Transverse colon (tissue), 4 donors: ENCODE data around the gene CAMTA1.

Source experiments
- EP300 ChIP-seq: sonication (generic); formaldehyde crosslinking; IDR thresholded peaks from one replicate; pipeline ENCODE4 v1.6.1; 2017; ENCODE audit warnings: antibody characterized with exemption, low read depth
- POLR2A ChIP-seq: fragments of 450-650 bp; IDR thresholded peaks from one replicate; pipeline ENCODE4 v1.6.1; 2016; ENCODE audit warnings: antibody characterized with exemption, mild to moderate bottlenecking, moderate library complexity
- POLR2AphosphoS5 ChIP-seq, 3 donors: sonication (generic); formaldehyde crosslinking; IDR thresholded peaks; one replicate each; pipeline ENCODE4 v1.6.1; 2016; ENCODE audit warnings: antibody characterized with exemption in 3 of 3
- TF ChIP-seq, protein P1 (sequence below), 5 experiments: fragments of 200-600 bp in 3 of 5; fragments of 450-650 bp in 2 of 5; sonication (generic) in 3 of 5; IDR thresholded peaks; 1 replicate in 2 of 5; 2 replicates in 3 of 5; pipeline ENCODE4 v1.5.1; 2016 to 2017; ENCODE audit warnings: antibody characterized with exemption in 5 of 5, inconsistent platforms in 3 of 5, mild to moderate bottlenecking in 2 of 5, moderate library complexity in 1 of 5

DNA sequence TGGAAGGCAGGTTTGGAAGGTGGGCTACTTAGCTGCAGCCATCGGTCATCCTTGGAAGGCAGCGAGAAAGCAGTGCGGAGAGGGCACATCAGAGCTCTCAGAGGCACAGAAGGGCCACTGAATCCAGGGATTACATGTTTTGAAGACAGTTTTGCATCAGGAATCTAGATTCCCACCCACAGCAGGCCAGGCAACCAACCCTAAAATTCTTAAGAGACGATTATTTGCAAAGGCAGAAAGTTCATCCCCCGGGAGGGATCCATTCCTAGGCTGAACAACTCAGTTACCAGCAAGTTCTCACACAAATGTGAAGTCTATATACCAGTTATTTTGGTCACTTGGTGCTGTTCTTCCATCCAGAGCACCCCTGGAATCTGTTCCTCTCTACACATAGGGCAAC is 528.6 kb downstream of the CAMTA1 start:
- TF ChIP-seq POLR2A, result no peak
- TF ChIP-seq, protein P1, sequence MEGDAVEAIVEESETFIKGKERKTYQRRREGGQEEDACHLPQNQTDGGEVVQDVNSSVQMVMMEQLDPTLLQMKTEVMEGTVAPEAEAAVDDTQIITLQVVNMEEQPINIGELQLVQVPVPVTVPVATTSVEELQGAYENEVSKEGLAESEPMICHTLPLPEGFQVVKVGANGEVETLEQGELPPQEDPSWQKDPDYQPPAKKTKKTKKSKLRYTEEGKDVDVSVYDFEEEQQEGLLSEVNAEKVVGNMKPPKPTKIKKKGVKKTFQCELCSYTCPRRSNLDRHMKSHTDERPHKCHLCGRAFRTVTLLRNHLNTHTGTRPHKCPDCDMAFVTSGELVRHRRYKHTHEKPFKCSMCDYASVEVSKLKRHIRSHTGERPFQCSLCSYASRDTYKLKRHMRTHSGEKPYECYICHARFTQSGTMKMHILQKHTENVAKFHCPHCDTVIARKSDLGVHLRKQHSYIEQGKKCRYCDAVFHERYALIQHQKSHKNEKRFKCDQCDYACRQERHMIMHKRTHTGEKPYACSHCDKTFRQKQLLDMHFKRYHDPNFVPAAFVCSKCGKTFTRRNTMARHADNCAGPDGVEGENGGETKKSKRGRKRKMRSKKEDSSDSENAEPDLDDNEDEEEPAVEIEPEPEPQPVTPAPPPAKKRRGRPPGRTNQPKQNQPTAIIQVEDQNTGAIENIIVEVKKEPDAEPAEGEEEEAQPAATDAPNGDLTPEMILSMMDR (IDR thresholded peaks at IDR 0.05), result no peak
- no peak for TF ChIP-seq EP300
- TF ChIP-seq POLR2AphosphoS5 (IDR thresholded peaks at IDR 0.05), result no peak
